ENCODE measurements around the gene MYH2.

The MYH2 gene

GRCh38 chr17:10549096-10549842 lies at the start of gene MYH2:
Gene MYH2 (minus strand): TSS chr17:10549658. CDS start chr17:10547920, 1,738 bp downstream.
- no peak for TF ChIP-seq CTCF (IDR thresholded peaks at IDR 0.05; ENCODE audit: control insufficient read depth, extremely low read depth, insufficient read depth)
- no peak within 1 kb of the TSS for H3K4me3 ChIP-seq (ENCODE audit: low read depth, low read length)
- no peak for DNase-seq (ENCODE audit: low read depth)

GRCh38 chr17:10598621-10599020 lies 49.2 kb upstream of the MYH2 start:
- TF ChIP-seq CTCF (IDR thresholded peaks at IDR 0.05; ENCODE audit: control insufficient read depth, extremely low read depth, insufficient read depth): no peak
- DNase-seq (ENCODE audit: low read depth): no peak
- no peak overlapping the region for H3K4me3 ChIP-seq (ENCODE audit: low read depth, low read length)

GRCh38 chr17:10589553-10590145 lies 40.2 kb upstream of the MYH2 start:
- no peak for TF ChIP-seq CTCF (IDR thresholded peaks at IDR 0.05; ENCODE audit: control insufficient read depth, extremely low read depth, insufficient read depth)
- DNase-seq (ENCODE audit: low read depth): no peak
- no peak overlapping the region for H3K4me3 ChIP-seq (ENCODE audit: low read depth, low read length)

GRCh38 chr17:10585529-10585928 lies 36.1 kb upstream of the MYH2 start:
- no peak for TF ChIP-seq CTCF (IDR thresholded peaks at IDR 0.05; ENCODE audit: control insufficient read depth, extremely low read depth, insufficient read depth)
- no peak overlapping the region for H3K4me3 ChIP-seq (ENCODE audit: low read depth, low read length)
- no peak for DNase-seq (ENCODE audit: low read depth)

- no peak for TF ChIP-seq CTCF (IDR thresholded peaks at IDR 0.05; ENCODE audit: control insufficient read depth, extremely low read depth, insufficient read depth)
- DNase-seq (ENCODE audit: low read depth): no peak
- H3K4me3 ChIP-seq (ENCODE audit: low read depth, low read length): no peak overlapping the region
These were observed 34.4 kb upstream of the MYH2 start for GRCh38 chr17:10583834-10584233.

- no peak for DNase-seq (ENCODE audit: low read depth)
- H3K4me3 ChIP-seq (ENCODE audit: low read depth, low read length): no peak overlapping the region
- no peak for TF ChIP-seq CTCF (IDR thresholded peaks at IDR 0.05; ENCODE audit: control insufficient read depth, extremely low read depth, insufficient read depth)
These were observed 29.8 kb upstream of the MYH2 start for GRCh38 chr17:10579270-10579669.

Measured in LNCaP clone FGC (cell line).